ENCODE measurements around the gene PP2D1. TPM values are rescaled to one million over a fixed set of nuclear protein-coding genes. Genes with fewer than 3 reads are reported as not detected.

The PP2D1 gene
- total and polyA plus RNA-seq, 9 of the 15 experiments (the other 6 are each of a cell fraction or from before 2014, with no cell fraction given) = 0.07 to 0.10 TPM; not detected in 7

DNA sequence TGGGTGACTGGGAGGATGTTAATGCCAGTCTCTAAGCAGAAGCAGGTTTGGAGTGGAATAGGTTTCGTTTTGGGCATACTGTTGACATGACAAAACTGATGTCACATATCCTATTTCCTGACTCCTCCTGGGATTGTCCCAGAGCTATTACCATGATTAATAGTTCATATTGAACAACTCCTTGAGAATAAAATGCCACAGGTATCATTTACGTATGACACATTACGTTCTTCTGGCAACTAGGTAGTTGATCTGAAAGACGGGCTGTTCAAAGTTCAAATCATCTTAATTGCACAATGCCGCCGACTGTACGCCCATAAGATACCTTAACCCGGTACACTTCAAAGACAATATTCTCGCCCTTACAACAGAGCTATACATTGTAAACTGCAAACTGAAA is 66.5 kb downstream of the PP2D1 start (continued):
- TF ChIP-seq E2F3 (CRISPR knock-in tag; IDR thresholded peaks at IDR 0.05) = no peak
- TF ChIP-seq CXXC5 (CRISPR knock-in tag; IDR thresholded peaks at IDR 0.05) = 0 out of 2 replicates have a peak, but pooled peaks have one; percentile 12
- TF ChIP-seq, protein P1, sequence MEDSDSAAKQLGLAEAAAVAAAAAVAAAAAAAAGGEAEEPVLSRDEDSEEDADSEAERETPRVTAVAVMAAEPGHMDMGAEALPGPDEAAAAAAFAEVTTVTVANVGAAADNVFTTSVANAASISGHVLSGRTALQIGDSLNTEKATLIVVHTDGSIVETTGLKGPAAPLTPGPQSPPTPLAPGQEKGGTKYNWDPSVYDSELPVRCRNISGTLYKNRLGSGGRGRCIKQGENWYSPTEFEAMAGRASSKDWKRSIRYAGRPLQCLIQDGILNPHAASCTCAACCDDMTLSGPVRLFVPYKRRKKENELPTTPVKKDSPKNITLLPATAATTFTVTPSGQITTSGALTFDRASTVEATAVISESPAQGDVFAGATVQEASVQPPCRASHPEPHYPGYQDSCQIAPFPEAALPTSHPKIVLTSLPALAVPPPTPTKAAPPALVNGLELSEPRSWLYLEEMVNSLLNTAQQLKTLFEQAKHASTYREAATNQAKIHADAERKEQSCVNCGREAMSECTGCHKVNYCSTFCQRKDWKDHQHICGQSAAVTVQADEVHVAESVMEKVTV (CRISPR knock-in tag; IDR thresholded peaks at IDR 0.05) = no peak
- no peak for TF ChIP-seq SREBF1 (IDR thresholded peaks at IDR 0.05; ENCODE audit: borderline replicate concordance, low read depth, low read length)
- TF ChIP-seq SRF (CRISPR knock-in tag; IDR thresholded peaks at IDR 0.05) = 0 out of 4 replicates have a peak, but pooled peaks of 1 of the 2 experiments have one; percentile 6
- TF ChIP-seq TRIM28 (IDR thresholded peaks at IDR 0.05) = no peak
- TF ChIP-seq BRF1 (IDR thresholded peaks at IDR 0.05; ENCODE audit: borderline replicate concordance, extremely low read depth, insufficient read length) = no peak
- peak; percentile 95 for TF ChIP-seq CEBPB (tag; IDR thresholded peaks at IDR 0.05)
- no peak for TF ChIP-seq HNRNPH1 (optimal IDR thresholded peaks at IDR 0.05; ENCODE audit: low read depth, low read length)
- TF ChIP-seq ZKSCAN1 (IDR thresholded peaks at IDR 0.05; ENCODE audit: low read depth, low read length) = no peak
- no peak for TF ChIP-seq MYNN (IDR thresholded peaks at IDR 0.05)
- TF ChIP-seq MYNN (CRISPR knock-in tag; IDR thresholded peaks at IDR 0.05) = no peak
- TF ChIP-seq NFE2L1 (tag; IDR thresholded peaks at IDR 0.05; ENCODE audit: borderline replicate concordance, low read depth) = no peak
- no peak for TF ChIP-seq ELF4 (CRISPR knock-in tag; IDR thresholded peaks at IDR 0.05)
- TF ChIP-seq U2AF2 (optimal IDR thresholded peaks at IDR 0.05; ENCODE audit: low read depth, low read length) = no peak
- TF ChIP-seq, protein P2, sequence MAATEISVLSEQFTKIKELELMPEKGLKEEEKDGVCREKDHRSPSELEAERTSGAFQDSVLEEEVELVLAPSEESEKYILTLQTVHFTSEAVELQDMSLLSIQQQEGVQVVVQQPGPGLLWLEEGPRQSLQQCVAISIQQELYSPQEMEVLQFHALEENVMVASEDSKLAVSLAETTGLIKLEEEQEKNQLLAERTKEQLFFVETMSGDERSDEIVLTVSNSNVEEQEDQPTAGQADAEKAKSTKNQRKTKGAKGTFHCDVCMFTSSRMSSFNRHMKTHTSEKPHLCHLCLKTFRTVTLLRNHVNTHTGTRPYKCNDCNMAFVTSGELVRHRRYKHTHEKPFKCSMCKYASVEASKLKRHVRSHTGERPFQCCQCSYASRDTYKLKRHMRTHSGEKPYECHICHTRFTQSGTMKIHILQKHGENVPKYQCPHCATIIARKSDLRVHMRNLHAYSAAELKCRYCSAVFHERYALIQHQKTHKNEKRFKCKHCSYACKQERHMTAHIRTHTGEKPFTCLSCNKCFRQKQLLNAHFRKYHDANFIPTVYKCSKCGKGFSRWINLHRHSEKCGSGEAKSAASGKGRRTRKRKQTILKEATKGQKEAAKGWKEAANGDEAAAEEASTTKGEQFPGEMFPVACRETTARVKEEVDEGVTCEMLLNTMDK (IDR thresholded peaks at IDR 0.05; ENCODE audit: borderline replicate concordance, insufficient read depth, low read depth, low read length, poor library complexity, severe bottlenecking) = no peak
- TF ChIP-seq ZNF583 (CRISPR knock-in tag; IDR thresholded peaks at IDR 0.05) = no peak
- no peak for TF ChIP-seq KHSRP (IDR thresholded peaks at IDR 0.05)
- TF ChIP-seq ATF1 (CRISPR knock-in tag; IDR thresholded peaks at IDR 0.05) = no peak
- 0 out of 2 replicates have a peak, but pooled peaks have one; percentile 32 for TF ChIP-seq ATF1 (tag; IDR thresholded peaks at IDR 0.05)
- TF ChIP-seq TRIM24 (IDR thresholded peaks at IDR 0.05) = no peak
- TF ChIP-seq ZNF444 (CRISPR knock-in tag; IDR thresholded peaks at IDR 0.05) = no peak
- no peak for TF ChIP-seq ZNF766 (CRISPR knock-in tag; conservative IDR thresholded peaks at IDR 0.05)
- TF ChIP-seq MAZ (CRISPR knock-in tag; conservative IDR thresholded peaks at IDR 0.05 in 1 of 2, IDR thresholded peaks at IDR 0.05 in 1 of 2) = 0 out of 4 replicates have a peak, but pooled peaks of 1 of the 2 experiments have one; percentile 6
- no peak for TF ChIP-seq TFAM (CRISPR knock-in tag; conservative IDR thresholded peaks at IDR 0.05)
- no peak for TF ChIP-seq RUNX1 (IDR thresholded peaks at IDR 0.05; ENCODE audit: low read depth)

Data from K562 (cell line).